Left lung (tissue), 10 donors: ENCODE data around the gene CMTM8. TPM values are rescaled to one million over a fixed set of nuclear protein-coding genes. Genes with fewer than 3 reads are reported as not detected.

Experiments
- ATAC-seq: fragments of 200-7000 bp; cut with Tn5 transposase; one replicate; pipeline ENCODE4 v1.9.1; 2020; ENCODE audit warnings: moderate library complexity
- DNase-seq, 4 donors: peaks; one replicate each; pipeline ENCODE4 v3.0.0-alpha.2; 2013 to 2020
- H3K27ac ChIP-seq, 2 donors: fragments of 200-600 bp; sonication (generic) in 1 of 2; one replicate each; pipeline versions ENCODE4 v1.5.0 to v1.8.0; 2020 to 2021
- H3K27me3 ChIP-seq, 2 donors: fragments of 200-600 bp; sonication (generic) in 1 of 2; one replicate each; pipeline versions ENCODE4 v1.5.0 to v1.8.0; 2020 to 2021
- H3K36me3 ChIP-seq, 2 donors: fragments of 200-600 bp; sonication (generic) in 1 of 2; one replicate each; pipeline versions ENCODE4 v1.5.0 to v1.8.0; 2020 to 2021
- H3K4me1 ChIP-seq, 2 donors: fragments of 200-600 bp; one replicate each; pipeline ENCODE4 v1.8.0; 2021
- H3K4me3 ChIP-seq, 2 donors: fragments of 200-600 bp; sonication (generic) in 1 of 2; one replicate each; pipeline versions ENCODE4 v1.5.0 to v1.8.0; 2020 to 2021; ENCODE audit warnings: mild to moderate bottlenecking in 1 of 2
- H3K9me3 ChIP-seq, 2 donors: fragments of 200-600 bp; sonication (generic) in 1 of 2; one replicate each; pipeline versions ENCODE4 v1.5.0 to v1.8.0; 2020 to 2021
- CTCF ChIP-seq, 2 donors: fragments of 200-600 bp; sonication (generic) in 1 of 2; IDR thresholded peaks; one replicate each; pipeline versions ENCODE4 v1.5.0 to v1.8.0; 2021; ENCODE audit warnings: antibody characterized with exemption in 2 of 2
- intact Hi-C, 2 donors: fragments of 100-400 bp; cut with DNase I; formaldehyde crosslinking; loops; one replicate each; pipeline versions ENCODE4 v1.11.2 to v1.14.2; 2022
- polyA plus RNA-seq, 6 donors: library from polyadenylated mRNA; unstranded; fragments of 120-200 nt; gene quantifications; one replicate each; pipeline ENCODE4 v1.2.1, GENCODE V29; 2013; ENCODE audit not compliant: insufficient read length in 6 of 6
- total RNA-seq, 2 donors: library from RNA; stranded (reverse); fragmentation: NEBNext Ultra II Directional; extraction: Animal tissue kit (Norgen Biotek cat#: 25700); gene quantifications; one replicate each; pipeline ENCODE4 v1.2.1, GENCODE V29; 2021
- donor health status: DM: no; HTN: yes; CAD: no.
- donor health status: DM: no; HTN: no; CAD: no.

Gene CMTM8
- total and polyA plus RNA-seq, 8 donors = 12.0 to 20.0 (median 12.6) TPM

GRCh38 chr3:32403663-32404062 is 165.2 kb downstream of the CMTM8 start:
- H3K4me1 ChIP-seq = peaks cover 38 to 100% of the 10 kb centered on the region in 2 donors
- no peak for DNase-seq
- intact Hi-C loops = no loop called here
- H3K4me3 ChIP-seq = no peak overlapping the region
- ATAC-seq = no peak
- no peaks in the 10 kb centered on the region for H3K27me3 ChIP-seq
- no peak for TF ChIP-seq CTCF (IDR thresholded peaks at IDR 0.05)
- H3K27ac ChIP-seq = peak overlapping the region; percentile 91 to 94
- H3K9me3 ChIP-seq = no peaks in the 10 kb centered on the region
- no peaks in the 10 kb centered on the region for H3K36me3 ChIP-seq

GRCh38 chr3:32404714-32405113 is 166.2 kb downstream of the CMTM8 start:
- Histone ChIP-seq H3K4me3 (no peak overlapping the region), H3K36me3 (no peaks in the 10 kb centered on the region), H3K4me1 (peaks cover 32 to 98% of the 10 kb centered on the region in 2 donors), H3K9me3 (no peaks in the 10 kb centered on the region), H3K27ac (peak overlapping the region in 1 of 2 donors; percentile 86), H3K27me3 (no peaks in the 10 kb centered on the region)
- no peak for ATAC-seq
- no peak for TF ChIP-seq CTCF (IDR thresholded peaks at IDR 0.05)
- intact Hi-C loops = no loop called here
- no peak for DNase-seq

GRCh38 chr3:32405155-32405554 is 166.7 kb downstream of the CMTM8 start:
- Histone ChIP-seq H3K4me1 (peaks cover 34 to 98% of the 10 kb centered on the region in 2 donors), H3K4me3 (no peak overlapping the region), H3K9me3 (no peaks in the 10 kb centered on the region), H3K36me3 (no peaks in the 10 kb centered on the region), H3K27me3 (no peaks in the 10 kb centered on the region), H3K27ac (peak overlapping the region in 1 of 2 donors; percentile 86)
- intact Hi-C loops = no loop called here
- DNase-seq (no peak), ATAC-seq (no peak)
- TF ChIP-seq CTCF (IDR thresholded peaks at IDR 0.05) = no peak

- Histone ChIP-seq H3K36me3 (no peaks in the 10 kb centered on the region), H3K27ac (peak overlapping the region; percentile 68 to 86), H3K4me1 (peaks cover 40 to 98% of the 10 kb centered on the region in 2 donors), H3K27me3 (no peaks in the 10 kb centered on the region), H3K4me3 (no peak overlapping the region), H3K9me3 (no peaks in the 10 kb centered on the region)
- DNase-seq = no peak
- intact Hi-C loops = no loop called here
- no peak for TF ChIP-seq CTCF (IDR thresholded peaks at IDR 0.05)
- no peak for ATAC-seq
Observed at GRCh38 chr3:32405711-32406323, 167.3 kb downstream of the CMTM8 start.

GRCh38 chr3:32406486-32407408 is 168.3 kb downstream of the CMTM8 start:
- Histone ChIP-seq H3K4me3 (no peak overlapping the region), H3K27ac (peak overlapping the region; percentile 68 to 86), H3K4me1 (peaks cover 33 to 93% of the 10 kb centered on the region in 2 donors), H3K9me3 (no peaks in the 10 kb centered on the region), H3K27me3 (no peaks in the 10 kb centered on the region), H3K36me3 (no peaks in the 10 kb centered on the region)
- intact Hi-C loops = no loop called here
- TF ChIP-seq CTCF (IDR thresholded peaks at IDR 0.05) = no peak
- DNase-seq (no peak), ATAC-seq (peak; percentile 8)
